CD1c-positive myeloid dendritic cell (primary cell): ENCODE data around the gene FBN1.

ENCODE experiments used
- DNase-seq: peaks from one replicate; pipeline ENCODE4 v3.0.0-alpha.2; 2016; ENCODE audit errors: extremely low spot score

Gene FBN1

DNA sequence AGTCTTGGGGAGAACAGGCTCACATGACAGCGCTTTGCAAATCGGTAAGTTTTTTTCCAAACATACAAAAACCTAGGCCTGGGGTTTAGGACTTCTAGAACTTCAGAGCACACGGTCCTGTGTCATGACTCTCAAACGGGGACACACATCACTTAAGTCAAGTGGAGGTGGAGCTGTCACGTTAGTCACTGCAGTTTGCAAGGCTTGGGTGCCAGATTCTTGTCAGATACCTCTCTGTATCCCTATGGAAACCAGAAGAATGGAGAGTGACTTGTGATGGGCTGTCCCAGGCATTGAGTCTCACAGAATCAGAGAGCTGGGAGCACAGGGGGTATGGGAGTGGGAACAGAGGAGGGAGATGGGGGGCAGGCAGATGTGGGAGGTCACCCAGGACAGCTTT is 249.5 kb downstream of the FBN1 start:
- no peak for DNase-seq

DNA sequence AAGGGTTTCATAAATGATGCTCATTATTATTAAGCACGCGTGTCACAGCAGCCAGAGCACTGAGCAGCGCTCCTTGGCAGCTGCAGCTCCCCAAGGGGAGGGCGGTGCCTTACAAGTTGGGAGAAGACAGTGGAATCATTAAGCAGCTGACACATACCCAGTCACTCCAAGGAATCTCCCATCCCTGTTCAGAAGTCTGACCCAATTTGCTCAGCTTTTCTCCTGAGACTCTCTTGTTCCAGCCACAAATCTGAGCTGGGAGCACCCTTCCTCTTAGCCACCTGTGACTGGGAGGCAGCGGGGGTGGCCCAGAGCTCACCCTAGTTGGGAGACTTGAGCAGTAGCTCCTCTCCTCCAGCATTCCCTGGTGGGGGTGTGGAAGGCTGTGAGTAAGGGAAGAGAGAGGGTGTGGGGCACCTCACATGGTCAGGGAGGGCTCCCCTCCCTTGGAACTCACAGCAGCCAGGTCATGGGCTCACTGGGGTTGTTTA is 249.9 kb downstream of the FBN1 start:
- DNase-seq = no peak

DNA sequence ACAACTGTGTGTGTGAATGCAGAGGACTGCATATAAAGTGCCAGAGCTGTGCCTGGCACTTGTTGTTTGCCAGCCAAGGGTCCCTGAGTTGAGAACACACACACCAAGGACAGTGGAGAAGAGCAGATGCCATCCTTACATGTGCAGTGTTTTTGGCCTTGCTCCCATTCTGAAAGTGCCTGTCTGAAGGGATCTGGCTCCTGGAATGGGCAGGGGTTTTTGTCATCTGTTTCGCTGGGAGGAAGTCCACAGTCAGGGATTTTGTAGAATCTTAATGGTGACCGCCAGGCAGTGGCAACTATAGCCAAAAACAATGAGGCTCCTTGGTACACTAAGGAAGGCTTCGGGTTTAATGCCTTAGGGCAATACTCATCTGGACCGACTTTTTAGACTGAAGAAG is 250.5 kb downstream of the FBN1 start:
- no peak for DNase-seq

DNA sequence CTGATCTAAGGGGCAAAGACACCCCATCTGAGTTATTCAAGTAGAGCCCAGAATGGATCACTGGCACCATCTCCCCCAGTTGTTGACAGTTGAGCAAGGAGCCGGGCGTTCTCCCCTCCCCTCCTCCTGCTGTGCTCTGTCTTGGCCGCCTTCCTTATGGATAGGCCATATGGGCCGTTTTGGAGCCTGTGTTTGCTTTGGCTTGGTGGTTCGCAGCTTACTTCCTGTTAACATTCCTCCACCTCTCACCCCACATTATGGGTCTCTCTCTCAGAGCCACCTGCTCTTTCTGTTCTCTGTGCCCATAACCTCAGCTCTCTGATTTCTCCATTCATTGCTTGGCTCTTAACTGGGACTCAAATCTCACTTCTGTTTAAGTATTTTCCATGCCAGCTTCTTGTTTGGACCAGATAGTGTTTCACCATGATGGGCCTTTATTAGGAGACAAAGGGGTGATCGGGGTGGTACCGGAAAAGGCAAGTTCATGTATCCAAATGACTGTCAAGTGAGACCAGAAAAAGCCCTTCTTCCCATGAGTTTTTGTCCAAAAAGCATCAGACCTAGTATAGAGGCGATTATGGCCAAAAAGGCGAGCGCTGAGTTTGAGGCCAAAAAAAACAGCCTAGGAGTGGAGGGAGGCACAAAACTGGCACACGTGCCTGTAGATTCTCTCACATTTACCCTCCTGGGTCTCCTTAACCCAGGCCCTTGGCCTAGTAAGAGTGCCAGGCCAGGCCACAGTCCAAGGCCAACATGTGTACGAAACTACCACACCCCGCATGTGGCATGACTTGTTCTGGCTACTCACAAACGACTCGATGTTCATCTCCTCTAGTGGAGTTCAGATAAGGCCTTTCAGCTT is 251.6 kb downstream of the FBN1 start:
- no peak for DNase-seq

DNA sequence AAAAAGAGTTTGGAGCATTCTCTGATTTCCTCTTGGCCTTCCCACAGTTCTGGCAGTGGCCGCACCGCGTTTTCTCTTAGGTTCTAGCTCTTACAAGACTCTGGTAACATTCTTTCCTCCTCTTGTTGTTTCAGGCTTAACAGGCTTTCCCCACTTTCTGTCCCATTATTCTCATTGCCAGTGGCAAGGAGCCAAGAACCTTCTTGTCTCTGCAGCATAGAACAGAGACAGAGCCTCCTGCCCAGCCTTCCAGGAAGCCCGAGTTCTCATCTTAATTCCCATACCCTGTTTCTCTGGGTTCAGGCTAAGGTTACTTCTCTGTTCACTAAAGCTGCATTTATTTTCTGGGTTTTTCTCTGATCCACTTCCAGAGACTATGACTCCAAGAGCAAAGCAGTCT is 253.2 kb downstream of the FBN1 start:
- DNase-seq = no peak

DNA sequence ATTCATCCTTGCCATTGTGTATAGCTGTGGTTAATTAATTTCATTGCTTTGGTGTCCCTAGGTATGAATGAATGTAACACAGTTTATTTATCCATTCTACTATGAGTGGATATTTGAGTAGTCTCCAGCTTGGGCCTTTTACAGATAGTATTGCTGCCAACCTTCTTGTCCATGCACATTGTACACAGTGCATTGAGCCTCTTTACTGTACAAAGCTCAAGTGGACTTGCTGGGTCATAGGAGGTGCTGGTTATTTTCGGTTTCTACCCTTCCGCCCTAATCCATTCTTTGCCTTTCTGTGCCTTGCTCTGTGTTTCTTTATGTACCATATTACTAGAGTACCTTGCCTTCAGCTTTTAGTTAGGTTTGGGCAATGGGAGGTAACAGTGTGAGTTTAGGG is 253.6 kb downstream of the FBN1 start:
- DNase-seq = no peak

DNA sequence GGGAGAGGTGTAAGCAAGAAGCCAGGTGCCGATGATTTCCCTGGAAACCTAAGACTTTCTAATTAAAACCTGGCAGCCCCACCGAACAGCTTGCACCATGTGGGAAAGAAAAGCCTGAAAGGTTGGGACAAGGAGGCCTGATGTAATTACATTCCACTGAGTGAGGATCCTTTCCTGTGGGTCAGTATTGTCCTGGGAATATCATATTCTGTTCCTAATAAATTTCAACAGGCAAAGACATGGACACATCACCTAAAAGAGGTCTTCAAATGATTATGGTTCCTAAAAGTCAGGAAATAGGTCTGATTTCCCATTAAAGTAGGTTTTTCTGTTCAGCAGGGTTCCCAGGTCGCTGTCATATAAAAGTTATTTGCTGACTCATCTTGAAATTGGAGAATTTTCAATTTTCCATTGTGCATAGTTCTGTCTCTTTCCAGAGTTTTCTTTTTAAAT is 255.8 kb downstream of the FBN1 start:
- DNase-seq = no peak

DNA sequence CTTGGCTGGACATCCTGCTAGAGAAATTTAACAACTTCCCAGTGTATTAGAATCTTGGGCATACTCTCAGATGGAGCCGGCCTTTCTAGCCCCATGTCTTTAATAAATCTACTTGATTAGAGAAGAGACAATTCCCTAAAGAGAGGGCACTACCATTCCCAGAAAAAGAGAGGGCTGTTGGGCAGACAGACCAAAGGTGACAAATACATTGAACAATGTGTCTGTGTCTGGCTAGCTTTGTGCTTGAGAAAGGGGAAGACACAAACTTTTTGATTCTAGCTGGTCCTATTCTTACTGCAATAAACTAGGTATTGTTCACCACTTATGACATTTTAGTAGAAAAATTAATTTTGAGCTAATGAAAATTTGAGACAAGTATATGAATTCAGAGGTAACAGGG is 256.6 kb downstream of the FBN1 start:
- no peak for DNase-seq

DNA sequence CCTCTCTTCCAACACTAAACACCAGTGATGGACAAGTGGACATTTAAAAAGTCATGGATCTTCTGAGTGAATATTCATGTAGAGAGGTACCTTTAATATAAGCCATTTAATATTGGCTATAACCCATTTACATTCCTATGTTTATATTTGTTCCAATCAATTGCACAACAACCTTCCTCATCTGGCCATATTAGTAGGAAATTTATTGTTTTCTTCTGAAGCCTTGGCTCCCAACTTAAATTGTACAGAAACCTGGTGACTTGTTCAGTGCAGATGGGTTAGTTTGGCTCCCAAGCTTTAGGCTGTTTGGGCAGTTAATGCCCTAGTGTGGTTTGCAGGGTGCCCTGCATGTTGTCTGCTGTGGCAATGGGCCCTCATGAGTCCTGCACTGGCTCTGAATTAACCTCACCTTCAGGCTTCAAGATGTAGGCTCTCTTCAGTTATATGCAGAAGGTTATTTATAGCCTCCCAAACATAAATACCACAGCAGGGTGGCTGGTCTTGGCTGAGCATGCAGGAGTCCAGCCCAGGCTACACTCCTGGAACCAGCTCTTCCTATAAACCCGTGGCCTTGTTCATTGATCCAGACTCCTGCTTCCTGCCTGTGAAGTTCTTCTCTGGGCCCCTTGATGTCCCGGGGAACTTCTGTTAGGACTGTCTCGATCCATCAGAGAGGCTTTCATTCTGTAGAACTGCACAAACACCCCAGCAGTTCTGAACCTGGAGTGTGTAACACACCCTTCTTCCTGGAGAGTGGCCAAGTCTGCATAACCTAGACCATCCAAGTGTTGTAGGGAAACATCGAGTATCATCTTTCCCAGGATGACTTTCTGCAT is 257.3 kb downstream of the FBN1 start:
- no peak for DNase-seq

DNA sequence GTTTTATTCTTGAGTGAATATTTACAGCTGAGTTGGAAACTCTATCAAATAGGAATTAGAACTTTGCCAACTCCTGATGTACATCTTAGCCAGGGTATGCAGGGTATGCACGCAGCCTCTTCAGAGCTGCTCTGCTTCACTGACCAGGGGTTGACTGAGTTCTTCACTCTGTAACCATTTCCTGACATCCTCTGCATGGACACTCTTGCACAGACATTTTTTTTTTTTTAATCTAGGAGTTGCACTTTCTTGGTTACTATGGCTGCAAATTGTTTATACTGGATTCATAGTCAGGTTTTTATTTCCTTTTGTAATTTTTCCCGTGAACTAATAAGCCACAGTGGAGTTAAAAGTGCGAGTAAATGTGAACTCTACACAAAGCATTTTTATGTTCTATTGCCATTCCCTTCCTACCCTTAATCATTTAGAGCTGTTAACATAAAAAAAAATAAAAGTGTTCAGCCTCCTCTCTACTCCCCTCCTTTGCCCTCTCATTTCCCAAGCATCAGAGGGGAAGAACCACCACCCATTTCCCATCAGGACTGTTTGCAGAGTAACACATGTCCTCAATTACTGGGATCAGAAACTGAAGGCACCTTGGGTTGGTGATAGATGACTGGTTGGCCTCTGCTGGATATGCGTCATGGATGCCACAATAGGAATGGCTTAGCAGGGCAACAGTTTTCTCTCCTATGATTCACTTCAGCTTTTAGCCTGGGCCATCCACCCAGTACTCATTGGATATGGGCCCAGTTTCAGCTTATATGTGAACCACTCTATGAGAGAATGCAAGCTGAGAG is 260.3 kb downstream of the FBN1 start:
- DNase-seq = no peak

DNA sequence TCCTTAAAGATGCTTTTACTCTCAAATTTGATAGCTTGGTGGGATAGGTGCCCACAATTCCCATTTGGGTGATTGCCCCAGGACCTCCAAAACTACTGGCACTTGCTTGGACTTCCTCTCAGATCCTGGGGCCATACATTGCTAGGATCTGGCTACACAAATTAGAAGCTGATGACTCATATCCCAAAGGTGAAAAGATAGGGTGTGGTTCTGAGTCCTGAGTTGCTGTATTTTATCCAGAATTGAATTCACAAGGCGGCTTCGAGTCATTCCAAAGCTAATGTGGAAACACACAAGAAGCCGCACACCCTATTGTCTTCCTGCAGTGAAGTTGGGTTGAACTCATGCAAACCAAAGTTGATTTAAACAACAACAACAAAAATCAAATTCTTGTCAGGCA is 260.9 kb downstream of the FBN1 start:
- no peak for DNase-seq

DNA sequence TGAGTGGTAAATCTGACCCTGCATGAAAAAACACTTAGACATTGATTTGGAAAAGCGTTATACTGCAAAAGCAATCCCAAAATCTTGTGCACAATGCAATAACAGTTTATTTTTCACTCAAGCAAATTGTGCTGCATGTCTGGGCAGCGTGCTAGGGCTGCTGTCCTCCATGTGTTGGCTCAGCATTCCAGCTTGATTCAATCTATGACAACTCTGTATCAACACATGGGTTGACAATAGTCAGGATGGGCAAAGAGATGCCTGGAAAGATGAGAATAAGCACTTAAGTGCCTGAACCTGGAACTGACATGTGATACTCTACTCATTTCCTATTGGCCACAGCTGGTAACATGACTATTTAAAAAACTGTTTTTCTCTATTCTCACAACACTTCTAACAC is 262.5 kb downstream of the FBN1 start:
- DNase-seq = no peak

DNA sequence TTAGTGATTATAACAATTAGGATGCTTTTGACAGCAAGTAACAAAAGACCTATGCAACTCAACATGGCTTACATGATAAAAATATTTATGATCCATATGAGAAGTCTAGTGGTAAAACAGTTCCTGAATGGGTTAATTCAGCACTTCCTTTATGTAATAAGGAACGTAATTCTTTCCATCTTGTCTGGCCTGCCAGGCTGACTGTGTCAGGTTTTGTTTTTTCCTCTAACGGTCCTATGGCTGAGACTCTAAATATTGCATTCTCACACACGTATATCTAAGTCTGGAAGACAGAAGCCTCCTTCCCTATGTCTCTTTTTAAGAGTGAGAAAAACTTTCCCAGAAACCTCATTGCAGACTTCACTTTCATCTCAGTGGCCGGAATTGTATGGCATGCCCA is 263.6 kb downstream of the FBN1 start:
- no peak for DNase-seq

DNA sequence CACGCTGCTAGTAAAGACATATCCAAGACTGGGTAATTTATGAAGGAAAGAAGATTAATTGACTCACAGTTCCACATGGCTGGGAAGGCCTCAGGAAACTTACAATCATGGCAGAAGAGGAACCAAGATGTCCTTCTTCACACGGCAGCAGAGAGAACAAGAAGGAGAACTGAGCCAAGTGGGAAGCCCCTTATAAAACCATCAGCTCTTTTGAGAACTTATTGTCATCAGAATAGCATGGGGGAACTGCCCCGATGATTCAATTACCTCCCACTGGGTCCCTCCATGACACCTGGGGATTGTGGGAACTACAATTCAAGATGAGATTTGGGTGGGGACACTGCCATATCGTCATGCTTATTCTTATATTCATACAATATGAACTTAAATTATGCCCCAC is 265.3 kb downstream of the FBN1 start:
- DNase-seq = peak; percentile 8

DNA sequence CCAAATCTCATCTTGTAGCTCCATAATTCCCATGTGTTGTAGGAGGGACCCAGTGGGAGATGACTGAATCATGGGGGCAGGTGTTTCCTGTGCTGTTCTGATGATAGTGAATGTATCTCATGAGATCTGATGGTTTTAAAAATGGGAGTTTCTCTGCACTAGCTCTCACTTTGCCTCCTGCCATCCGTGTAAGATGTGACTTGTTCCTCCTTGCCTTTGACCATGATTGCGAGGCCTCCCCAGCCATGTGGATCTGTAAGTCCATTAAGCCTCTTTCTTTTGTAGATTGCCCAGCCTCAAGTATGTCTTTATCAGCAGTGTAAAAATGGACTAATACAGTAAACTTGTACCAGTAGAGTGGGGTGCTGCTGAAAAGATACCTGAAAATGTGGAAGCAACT is 269.7 kb downstream of the FBN1 start:
- no peak for DNase-seq

DNA sequence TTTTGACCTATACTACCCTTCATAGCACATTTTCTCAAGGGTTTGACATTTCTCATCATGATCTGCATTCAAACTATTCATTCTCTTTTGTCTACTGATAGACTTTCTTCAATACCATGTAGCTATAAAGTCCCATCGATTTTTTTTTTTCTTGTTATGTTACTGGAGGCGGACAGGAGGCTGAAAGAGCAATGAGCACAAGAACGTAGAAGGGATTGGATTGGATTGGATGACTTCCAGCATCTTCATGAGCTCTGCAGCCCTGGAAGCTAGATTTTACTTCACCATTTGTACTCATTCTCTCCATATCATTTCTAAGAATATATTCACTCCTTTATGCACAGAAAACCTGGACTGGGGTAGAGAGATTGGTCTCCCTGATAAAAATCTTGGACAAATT is 271.0 kb downstream of the FBN1 start:
- DNase-seq = no peak

DNA sequence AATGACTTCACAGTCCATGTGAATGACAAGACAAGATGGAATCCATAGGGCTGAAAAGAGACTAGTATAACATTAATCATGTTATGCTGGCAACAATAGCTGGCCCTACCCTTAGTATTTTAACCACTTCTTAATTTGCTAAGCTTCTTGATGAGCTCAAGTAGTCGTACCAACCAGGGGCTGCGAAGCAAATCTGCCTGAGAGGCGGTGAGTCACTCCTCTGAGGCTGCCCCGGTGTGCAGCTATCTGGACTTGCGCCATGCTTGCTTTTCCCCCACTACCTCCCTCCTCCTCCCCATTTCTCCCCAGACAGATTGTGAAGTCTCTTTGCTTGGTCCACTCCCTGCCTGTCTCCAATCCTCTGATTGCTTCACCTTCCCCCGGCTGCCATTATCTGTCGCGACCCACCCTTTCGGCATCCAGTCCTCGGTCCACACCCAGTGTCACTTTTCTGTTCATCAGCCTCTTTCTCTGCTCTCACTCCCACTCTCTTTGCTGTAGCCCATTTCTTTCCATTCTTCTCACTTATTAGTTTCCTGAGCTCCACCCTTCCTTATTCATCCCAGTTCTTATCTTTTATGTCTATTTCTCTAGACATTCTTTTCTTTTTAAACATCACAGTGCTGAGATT is 271.6 kb downstream of the FBN1 start:
- no peak for DNase-seq

DNA sequence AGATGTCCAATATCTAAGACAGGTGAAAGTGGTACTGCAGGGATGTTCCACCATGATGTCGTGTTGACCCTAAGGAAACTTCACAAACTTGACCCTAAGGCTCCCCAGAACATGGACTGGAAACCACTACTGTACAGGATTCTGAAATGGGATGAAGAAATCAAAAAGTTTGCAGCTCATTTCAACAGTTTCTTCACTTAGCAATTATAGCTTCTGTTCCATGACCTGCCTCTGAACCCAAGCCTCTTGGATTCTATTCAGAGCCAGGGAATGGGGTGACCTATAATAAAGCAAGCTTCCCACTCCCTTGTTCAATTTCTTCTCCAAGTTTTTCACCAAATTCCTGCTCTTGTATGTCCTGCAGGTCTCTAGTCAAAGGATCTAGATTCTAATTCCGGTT is 273.5 kb downstream of the FBN1 start:
- DNase-seq = no peak

DNA sequence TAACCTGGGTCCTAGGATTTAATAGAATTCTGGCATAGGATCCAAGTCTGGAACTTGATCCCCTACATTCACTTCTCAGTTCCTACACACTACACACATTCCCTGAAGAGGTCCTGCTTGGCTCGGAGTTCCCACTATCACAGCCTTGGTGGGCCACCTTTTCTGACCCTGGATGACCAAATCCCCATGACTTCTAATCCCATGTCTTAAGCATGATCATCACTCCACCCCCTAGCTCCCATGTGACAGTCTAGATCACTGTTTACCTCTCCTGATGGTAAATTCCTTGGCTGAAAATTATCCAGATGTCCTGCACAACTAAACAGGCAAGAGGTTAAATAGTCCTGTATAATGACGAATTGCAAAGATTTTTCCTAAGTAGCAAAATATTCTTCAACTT is 274.0 kb downstream of the FBN1 start:
- no peak for DNase-seq

DNA sequence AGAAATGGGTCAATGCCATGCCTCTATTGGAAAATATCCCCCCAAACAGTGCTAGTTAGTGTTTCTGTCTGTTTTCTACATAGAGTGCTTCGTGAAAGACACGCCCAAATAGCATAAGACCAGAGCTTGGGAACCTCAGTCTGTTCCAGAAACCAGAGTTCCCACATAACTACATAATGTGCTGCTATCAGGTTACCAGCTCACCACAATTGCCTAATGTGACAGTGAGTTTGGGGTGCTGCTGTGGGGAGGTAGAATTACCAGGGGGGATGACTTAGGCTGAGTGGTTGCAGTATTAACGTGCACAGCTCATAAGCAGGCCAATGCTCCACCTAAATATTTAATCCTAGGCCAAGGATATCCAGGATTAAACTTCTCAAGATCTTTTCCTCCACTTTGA is 275.0 kb downstream of the FBN1 start:
- DNase-seq = no peak

DNA sequence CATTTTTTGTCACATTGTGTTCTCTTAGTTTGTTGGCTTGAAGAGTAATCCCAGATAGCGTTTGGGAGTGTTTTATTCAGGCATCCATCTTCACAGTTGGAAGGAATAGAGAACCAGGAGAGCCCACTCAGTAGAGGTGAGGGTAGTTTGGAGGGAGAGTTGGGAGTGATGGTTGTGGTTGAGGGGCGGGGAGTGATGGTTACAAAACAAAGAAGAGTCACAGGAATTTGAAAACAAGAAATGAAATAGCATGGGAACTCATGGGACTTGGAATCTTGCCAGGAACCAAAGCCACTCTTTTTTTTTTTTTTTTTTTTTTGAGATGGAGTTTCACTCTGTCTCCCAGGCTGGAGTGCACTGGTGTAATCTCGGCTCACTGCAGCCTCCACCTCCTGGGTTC is 278.0 kb downstream of the FBN1 start:
- DNase-seq = no peak
